GM12874 (cell line): Measurements from ENCODE around the gene KRT20.

Source experiments
- TF ChIP-seq, protein P1 (sequence below): IDR thresholded peaks from 2 replicates; pipeline ENCODE4 v1.5.1; 2011; ENCODE audit warnings: low read depth, mild to moderate bottlenecking, control low read depth, low read length, moderate library complexity; ENCODE audit not compliant: insufficient read depth

The KRT20 gene

DNA sequence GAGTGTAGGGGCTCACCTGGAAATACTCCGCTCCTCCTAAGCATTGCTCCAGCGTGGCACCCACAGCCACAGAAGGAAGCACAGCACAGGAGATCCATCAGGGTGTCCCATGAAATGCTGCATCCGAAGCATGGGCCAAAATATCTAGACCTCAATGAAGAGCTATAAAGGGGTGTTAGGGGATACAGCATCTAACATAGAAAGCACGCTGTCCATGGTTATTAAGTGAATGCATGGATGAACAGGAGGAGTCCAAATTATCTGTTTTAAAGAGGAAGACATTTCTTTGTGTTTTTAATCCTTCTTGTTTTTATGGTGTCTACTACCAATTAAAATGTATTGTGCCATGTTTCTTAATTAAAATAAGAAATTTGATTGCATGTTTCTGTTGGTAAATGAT, 21.6 kb upstream of the KRT20 start:
- TF ChIP-seq, protein P1, sequence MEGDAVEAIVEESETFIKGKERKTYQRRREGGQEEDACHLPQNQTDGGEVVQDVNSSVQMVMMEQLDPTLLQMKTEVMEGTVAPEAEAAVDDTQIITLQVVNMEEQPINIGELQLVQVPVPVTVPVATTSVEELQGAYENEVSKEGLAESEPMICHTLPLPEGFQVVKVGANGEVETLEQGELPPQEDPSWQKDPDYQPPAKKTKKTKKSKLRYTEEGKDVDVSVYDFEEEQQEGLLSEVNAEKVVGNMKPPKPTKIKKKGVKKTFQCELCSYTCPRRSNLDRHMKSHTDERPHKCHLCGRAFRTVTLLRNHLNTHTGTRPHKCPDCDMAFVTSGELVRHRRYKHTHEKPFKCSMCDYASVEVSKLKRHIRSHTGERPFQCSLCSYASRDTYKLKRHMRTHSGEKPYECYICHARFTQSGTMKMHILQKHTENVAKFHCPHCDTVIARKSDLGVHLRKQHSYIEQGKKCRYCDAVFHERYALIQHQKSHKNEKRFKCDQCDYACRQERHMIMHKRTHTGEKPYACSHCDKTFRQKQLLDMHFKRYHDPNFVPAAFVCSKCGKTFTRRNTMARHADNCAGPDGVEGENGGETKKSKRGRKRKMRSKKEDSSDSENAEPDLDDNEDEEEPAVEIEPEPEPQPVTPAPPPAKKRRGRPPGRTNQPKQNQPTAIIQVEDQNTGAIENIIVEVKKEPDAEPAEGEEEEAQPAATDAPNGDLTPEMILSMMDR = no peak

DNA sequence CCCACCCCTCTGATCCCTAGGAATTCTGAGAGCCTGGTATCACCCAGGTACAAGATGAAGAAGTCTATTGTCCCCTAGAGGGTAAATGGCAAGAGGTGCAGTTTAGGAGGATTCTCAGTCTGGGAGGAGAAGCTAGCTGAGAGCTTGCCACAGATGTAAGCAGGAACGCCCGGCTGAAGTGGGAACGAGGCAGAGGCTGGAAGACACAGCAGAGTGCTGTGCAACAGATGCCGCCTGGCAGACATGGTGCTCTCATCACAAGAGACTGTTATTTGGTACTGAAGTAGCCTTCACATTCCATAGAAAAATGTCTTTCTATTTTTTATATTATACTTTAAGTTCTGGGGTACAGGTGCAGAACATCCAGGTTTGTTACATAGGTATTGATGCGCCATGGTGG, 20.3 kb upstream of the KRT20 start:
- TF ChIP-seq, protein P1 = no peak

DNA sequence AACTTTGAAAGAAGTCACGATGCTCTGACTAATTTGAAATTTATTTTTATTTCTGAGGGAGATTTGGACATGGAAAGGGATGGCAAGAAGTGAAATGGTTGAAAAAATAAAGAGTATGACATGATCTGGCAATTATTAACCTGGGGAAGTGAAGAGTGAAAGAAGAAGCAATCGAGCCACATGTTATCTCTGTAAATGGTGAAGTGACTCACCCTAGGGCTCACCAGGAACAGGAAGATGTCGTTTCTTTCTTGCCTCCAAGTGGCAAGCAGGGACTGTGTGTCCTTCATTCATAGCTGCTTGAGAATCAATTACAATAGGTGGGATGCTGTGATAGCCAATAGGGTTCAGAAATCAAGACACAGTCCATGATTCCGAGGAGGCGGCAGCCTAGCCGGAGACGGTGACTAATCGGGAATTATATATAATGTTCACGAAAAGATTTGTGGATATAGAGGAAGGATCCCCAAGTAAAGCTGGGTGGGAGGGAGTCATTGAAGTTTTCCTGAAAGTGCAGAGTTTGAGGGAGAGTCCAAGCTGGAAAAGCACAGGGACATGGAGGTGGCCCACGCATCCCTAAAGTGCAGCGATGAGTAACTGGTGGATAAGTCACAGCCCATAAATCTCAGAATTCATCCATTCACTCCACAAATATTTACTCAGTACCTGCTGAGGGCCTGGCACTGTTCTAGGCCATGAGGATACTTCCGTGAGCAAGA, 18.2 kb upstream of the KRT20 start:
- TF ChIP-seq, protein P1 = no peak

DNA sequence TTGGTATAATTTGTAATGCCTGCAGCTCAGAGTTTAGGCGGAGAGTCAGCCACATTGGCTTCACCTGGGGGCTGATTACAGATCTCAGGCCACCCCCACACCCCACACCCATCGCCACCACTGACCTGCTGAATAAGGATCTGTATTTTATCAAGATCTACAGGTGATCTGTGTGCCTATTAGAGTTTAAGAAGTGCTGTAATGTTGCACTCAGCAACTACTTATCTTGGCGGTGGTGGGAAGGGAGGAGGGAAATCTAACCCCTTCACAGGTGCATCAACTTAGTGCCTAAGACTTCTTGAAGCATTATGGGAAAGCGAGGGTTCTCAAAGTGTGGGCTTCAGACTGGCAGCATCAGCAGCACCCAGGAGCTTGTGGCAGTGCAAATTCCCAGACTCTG, 17.5 kb upstream of the KRT20 start:
- TF ChIP-seq, protein P1 = no peak

DNA sequence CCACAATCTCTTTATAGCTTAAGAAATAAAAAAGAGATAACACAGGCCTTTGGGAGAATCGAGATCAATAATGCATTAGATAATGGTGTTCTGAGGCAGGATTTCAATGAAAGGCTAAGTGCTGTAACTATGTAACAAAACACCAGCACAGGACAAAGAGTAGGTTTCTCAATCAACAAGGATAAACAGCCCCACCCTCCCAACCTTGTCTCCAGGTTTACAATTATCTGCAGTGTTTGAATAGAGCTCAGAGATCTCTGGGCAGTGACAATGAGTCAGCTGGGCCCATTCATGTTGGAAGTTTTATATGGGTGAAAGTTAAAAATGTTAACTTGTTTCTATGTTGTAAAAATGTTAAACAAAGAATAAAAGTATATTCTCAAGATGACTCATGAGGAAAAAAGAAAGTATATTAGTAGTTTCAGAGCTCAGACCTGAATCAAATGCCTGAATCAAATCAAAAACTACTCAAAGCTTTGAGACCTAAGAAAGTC, 17.0 kb upstream of the KRT20 start:
- TF ChIP-seq, protein P1 = no peak

- TF ChIP-seq, protein P1 = no peak
Measured at GRCh38 chr17:40900809-40901356, 15.8 kb upstream of the KRT20 start.

GRCh38 chr17:40896916-40897455, 11.9 kb upstream of the KRT20 start:
- TF ChIP-seq, protein P1 = no peak
